Activated CD8-positive, alpha-beta memory T cell treated with anti-CD3 and anti-CD28 coated beads, Interleukin-2, amount 50 U/mL, for 24 hours (primary cell): ENCODE measurements around the gene ROS1.

Experiments
- DNase-seq: peaks from one replicate; pipeline ENCODE4 v3.0.0-alpha.2; 2020; ENCODE audit errors: extremely low read depth

ROS1 gene

DNA sequence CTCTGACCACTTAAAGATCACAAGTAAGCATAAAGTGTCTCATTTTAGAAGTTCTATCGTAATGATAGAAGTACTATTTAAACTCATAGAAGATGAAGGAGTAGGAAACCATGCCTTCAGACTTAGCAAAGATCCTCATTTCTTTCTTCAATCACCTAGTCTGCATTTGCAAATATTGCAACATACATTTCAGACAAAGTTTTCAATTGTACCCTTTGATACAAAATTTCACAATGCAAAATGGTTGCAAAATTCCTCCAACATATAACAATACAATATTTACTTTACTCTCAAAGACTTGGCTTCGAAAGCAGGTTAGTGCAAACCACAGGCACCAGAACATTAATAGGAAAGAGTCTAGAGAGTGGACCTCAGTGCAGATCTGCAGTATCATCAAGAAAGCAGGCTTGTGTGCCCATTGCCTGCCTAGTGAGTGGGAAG, 16.1 kb upstream of the ROS1 start:
- no peak for DNase-seq

DNA sequence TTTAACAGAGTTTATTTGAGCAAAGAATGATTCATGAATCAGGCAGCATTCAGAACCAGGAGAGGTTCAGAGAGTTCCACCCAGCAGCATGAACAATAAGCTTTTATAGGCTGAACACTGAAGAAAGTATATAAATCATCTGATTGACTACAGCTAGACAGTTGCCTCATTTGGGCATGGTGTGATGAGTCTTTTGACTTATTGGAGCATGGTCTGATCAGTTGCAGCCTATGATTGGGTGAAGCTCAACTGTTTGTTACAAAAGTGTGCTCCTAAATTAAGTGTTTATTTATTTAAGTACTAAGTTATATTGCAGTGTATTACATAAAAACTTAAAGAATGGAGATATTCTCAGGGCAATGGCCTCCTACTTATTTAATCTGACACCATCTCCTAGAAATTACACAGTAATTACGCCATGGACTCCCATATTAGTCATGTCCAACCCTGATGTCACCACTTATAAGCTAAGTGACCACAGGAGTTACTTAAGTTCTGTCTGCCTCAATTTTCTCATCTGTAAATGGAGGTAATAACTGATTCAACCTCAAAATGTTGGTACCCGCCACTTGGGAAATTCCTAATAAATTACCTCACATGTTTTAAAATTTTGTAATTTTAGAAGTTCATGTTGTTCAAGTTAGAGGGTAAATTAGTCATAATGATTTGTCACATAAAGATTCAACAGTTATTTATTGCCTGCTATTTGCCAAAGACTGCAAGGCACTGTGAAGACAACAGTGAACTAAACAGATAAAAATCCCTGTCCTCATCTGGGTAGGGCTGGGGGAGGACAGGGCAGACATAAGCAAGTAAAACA, 15.2 kb upstream of the ROS1 start:
- no peak for DNase-seq

DNA sequence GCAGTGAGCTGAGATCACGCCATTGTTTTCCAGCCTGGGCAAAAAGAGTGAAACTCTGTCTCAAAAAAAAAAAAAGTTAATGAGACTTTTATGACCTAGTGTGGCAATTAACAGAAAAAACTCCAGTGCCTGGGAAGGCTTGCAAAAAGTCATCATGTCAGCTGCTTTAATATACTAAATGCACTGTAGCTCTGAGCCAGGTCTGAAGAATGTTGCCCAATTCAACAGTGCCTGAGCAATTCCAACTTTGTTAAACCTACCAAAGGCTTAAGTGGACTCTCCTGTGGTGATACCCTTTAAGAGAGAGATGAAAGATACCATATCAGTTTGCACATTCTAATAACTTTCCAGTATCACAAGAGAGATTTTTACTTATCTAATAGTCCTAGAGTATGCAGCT, 6.5 kb upstream of the ROS1 start:
- no peak for DNase-seq

DNA sequence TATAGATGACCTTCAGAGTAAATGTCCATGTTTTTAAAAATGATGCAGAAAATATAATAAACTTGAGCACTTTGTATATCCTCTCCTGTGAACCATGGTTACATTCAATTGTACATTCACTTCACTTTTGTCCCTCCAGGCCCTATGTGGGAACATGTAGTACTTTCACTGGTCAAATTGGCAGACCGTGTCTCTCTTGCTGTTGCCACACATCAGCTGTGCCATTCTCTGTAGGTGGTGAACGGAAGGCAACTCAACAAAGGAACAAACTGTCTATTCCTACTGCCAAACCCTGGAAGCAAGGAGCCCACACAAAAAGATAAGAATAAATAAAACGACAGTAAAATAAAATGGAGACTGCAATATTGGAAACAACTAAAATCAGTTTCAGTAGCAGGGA, 2.0 kb downstream of the ROS1 start:
- DNase-seq: no peak

DNA sequence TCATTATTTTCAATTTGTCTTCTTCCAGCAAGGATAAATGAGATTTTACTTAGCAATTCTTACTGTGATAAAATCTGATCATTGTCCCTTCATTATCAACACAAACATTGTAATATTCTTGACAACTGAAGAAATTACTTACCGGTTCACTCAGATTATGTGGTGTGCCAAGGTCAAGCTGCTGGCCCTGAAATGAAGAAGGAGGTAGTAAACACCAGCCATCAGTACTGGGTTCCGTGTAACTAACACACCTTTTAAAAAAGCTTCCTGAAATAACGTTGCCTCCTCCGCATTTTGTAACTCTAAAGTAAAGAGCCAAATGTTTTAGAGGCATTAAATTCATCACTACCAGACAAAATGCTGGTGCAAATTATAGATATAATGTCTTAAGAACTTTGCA, 7.4 kb downstream of the ROS1 start:
- DNase-seq: no peak

DNA sequence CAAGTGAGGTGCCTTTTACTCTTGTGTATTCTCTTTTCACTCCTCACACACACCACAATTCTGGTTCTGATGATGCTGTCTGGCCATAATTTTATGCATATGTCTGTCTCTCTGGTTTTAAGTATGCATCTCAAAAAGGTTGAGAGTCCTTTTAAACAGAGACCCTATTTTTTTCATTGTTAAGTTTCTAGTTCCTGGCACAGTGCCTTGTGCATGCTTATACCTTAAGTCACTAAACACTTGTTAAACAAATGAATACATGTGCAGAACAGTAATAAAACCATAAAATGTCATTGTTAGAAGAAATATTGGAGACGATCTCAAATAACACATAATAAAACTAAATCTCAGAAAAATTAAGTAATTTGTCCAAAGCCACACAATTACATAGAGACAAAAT, 7.9 kb downstream of the ROS1 start:
- DNase-seq: no peak

DNA sequence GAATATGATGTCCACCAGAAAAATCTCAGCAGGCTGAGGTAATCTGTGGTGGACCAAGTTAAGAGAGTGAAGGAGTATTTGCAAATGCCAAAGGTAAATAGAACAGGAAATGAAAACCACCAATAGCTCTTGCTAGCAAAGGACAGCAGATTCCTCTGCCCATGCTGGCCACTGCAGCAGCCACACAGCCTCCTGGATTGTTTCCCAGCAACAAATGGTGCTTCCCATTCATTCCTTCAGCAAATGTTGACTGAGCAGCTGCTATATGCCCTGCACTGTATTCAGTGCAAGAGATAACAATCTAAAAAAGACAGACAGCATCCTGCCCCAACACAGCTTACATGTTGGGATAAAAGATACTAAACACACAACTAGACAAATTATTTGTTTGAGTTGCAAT, 11.0 kb downstream of the ROS1 start:
- no peak for DNase-seq

DNA sequence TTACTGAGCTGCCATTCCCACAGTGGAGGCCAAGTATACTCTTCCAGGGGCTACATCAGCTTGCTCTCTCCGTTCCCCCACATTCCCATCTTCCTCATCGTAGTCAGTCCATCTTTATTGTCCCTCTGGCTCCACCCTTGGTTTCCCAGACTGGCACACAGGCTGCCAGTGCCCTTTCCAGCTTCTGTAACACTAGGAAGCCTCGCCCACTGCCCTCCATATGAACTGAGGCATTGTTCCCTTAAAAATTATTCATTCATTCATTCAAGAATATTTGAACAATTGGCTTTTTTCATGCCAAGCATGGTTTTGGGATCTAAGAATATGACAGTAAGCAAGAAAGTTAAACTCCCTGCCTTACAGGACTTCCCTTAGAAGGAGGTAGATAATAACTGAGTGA, 14.3 kb downstream of the ROS1 start:
- no peak for DNase-seq

DNA sequence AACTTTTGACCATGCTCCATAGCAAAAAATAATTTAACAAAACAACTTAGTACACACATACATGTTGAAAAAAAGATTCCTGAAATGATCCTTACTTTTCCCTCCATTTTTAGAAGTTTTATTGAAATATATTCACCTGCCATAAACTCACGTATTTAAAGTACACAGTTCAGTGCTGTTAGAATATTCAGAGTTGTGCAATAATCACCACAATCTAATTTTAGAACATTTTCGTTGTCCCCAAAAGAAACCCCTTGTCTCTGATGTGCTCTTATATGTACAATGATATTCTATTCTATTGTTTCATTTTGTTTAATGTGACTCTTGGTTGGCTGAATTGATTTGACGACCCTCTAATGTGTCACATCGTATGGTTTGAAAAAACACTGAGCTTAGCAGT, 15.9 kb downstream of the ROS1 start:
- DNase-seq: no peak

DNA sequence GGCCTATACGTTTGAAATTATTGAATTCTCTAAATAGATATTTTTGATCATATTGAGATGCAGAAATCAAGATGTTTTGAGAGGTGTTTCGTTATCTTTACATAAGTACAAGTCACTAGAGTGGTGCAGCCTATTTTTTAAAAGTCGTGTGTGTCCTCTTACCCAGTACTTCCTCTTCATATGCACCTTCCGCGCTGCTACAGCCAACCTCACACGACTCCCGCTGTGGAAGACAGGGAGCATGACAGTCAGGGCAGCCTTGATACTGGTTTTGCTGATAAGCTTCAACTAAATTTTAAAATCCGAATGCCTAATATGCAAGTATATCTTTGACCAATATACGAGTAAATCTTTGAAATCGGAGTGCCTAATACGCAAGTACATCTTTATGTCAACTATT, 16.3 kb downstream of the ROS1 start:
- no peak for DNase-seq

DNA sequence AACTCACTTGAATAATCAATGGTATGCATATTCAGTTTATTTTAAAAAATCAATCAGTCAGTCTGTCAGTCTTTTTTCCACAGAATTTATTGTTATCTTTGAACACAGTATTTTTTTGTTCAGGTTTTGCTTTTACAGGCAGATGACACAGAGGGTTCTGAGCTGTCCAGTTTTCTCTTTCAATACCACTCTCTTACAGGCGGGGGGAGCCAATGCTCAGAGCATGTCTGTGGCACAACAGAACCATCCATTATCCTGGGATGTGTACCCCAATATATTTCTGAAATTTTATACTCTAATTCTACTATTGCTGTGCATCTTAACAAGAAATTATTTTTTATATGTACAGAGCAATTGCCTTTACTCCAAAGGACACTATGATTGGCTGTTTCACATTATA, 21.2 kb downstream of the ROS1 start:
- no peak for DNase-seq

DNA sequence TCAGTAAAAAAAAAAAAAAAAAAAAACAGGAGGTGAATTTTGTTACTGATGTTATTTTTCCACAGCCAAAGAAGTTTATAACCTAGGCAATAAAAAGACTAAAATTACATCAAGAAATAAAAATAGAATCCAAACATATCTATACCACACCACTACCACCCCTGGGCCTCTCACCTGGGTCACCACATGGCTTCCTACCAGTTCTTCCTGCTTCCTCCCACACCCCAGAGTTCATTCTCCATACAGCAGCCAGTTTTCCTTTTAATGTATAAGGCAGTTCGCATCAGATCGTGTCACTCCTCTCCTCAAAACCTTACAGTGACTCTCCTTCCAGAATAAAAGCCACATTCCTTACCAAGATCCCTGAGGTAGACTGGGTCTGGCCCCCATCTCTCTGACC, 23.9 kb downstream of the ROS1 start:
- no peak for DNase-seq

DNA sequence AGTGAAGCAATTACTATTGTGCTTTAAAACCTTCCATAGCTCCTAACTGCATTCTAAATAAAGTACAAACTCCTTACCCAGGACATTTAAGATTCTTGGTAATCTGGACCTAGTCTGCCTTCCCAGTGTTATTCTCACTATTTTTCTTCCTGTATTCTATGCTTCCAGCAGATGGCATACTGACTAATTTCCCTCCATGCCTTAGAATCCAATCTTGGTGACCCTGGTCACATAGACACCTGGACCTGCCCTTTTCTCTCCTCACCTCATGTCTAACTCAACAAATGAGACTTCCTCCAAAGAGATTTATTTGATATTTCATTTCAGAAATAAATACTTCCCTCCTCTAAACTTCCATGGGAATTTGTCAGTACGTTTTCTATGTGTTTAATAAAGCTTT, 25.8 kb downstream of the ROS1 start:
- no peak for DNase-seq

DNA sequence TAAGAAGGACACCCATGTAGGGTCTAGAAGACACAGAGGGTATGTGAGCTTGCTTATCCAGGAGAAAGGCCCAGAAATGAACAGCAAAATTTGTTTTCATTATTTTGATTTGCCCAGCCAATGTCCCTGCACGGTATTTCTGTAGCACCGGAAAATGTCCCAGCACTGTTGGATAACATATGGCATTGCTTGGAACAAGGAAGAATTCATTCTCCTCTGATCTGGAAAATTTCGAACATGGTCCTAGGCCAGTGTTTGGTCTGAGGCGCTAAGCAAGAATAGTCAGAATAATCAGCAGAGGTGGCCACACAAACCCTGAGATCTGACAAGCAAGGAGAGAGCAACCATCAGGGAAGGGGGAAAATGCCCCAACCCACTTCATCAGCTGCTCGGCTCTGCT, 26.6 kb downstream of the ROS1 start:
- no peak for DNase-seq

DNA sequence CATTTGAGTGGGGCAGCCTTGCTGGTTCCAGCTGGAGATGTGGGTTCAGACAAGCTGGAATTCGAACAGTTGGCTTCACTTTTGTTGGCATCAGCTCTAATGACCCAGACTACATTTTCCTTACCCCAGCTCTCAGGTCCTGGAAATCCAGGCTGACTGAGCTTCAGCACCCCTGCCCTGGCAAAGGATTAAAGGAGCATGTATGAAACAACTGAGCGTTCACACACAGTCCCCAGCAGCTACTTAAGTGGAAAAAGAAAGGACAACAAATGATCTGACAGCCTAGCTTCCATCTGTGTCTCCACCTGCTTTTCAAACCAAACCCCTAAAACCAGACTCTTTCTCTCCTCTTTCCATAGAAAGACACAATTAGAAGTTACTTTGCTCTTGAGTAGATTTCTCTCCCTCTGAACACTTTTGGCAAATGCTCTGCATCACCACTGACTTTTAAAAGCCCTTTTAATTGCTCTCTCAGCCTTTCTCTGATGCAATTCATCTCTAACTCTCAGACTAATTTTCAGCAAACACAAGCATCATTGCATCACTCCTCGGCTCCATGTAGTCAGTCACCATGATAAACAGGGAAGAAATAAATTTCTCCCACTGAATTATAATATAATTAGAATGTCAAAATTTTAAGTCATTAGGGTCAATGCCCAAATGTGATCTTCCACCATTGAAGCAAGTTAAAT, 28.1 kb downstream of the ROS1 start:
- DNase-seq: no peak

DNA sequence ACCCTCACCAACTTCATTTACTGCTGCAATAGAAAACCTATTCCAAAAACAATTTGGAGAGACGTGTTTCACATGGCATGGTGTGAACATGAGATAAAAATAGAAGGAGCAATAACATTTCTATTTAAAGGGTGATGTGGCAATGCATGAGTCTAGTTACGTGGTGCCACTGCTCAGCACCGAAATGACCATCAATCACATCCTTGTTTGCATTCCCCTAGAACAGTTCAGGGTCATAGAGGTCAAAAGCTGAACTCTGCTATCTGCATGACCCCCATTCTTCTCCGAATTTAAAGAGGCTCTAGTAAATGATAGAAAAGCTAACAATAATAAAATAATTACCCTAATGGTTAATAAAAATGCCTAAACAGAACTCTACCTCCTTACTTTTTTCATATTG, 29.5 kb downstream of the ROS1 start:
- DNase-seq: no peak

DNA sequence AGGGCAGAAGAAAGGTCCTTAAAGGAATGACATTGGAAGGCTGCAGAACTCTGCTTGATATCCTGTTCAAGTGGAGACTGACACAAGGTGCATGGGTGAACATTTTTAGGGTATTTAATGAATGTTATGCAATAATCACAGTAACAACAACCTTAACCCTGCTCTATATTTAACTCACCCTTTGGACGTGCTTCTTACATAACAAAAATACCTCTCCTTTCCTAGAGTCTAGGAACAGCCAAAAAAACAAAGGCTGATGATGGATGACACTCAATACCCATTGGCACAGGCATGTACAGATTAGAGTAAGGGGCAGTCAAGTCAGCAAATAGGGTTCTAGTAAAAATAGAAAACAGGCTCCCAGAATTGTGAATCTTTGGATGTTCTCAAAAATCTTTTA, 30.6 kb downstream of the ROS1 start:
- DNase-seq: no peak

DNA sequence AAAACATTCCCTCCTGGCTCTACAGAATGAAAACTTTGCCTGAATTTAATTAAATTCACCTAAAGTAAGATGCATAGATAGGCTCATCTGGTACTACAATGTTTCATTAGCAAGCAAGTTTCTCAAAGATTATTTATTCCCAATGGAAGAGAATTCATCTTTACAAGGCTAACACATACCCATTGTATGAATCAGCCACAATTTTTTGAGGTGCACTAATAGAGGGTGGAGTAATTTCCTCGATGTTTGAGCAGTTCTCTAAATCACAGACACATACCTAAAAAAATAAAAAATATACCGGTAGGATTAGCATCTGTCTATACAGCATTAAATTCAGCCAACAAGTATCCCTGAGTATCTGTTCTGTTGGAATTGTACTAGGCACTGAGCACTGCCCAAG, 32.7 kb downstream of the ROS1 start:
- DNase-seq: no peak

DNA sequence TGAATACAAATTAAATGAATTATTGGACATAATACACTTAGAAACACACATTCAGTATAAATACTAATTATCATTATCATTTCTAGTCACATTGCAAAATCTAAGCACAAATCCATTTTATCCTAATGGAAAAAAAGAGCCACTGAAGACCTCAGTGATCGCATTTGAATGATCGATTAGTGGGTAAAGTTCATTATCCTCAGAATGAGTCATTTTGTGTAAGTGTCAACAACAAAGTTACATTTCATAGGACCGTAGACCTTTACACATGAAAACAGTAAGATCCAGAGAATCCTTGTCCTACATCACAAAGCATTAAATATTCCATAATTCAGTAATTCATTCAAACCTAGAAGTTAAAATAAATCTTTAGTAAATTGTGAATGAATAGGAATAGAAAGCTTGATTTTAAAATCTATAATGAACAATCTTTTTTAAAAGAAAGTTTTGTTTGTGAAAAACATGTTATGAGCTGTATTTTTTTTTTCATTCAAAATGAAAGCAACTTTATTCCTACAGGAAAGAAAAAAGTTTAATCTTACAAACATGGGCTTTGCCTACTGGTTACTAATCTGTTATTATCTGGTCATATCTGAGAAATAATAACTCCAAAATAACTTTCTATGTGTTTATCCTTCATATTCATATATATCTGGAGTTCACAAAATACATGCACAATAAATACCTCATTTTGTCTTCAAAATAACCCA, 33.7 kb downstream of the ROS1 start:
- no peak for DNase-seq

DNA sequence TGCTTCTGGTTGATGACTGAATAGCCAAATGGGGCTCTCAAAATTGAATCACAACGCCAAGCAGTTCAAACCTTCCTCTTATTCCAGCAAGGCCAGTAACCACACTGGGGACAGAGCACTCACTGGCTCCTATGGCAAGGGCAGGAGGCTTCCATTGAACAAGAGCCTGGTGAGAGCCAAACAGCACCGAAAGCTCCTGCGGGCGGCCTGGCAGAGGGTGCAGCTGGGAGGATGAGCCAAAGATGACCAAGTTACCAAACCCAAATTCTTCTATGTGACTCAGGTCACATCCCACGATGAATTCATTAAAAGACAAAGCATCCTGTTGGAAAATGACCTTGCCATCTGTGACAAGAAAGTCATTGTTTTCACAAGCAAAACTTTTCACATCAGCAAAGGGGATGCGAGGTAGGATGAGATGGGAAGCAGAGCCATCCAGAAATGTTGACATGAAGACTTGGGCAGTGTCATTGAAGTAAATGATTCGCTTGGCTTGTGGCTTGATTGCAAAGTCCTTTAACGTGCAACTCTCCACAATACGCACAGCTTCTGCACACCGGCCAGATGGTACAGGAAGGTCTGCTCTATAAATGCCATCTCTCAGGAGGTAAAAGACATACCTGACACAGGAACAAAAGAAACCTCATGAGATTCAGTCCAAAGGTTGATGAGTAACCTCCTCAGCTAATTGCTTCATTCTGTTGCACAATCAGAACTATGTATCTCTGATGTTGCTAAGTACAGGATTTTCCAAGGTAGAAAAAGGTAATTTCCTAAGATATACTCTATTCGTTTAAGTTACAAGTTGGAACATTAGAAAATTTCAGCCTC, 36.3 kb downstream of the ROS1 start:
- no peak for DNase-seq

DNA sequence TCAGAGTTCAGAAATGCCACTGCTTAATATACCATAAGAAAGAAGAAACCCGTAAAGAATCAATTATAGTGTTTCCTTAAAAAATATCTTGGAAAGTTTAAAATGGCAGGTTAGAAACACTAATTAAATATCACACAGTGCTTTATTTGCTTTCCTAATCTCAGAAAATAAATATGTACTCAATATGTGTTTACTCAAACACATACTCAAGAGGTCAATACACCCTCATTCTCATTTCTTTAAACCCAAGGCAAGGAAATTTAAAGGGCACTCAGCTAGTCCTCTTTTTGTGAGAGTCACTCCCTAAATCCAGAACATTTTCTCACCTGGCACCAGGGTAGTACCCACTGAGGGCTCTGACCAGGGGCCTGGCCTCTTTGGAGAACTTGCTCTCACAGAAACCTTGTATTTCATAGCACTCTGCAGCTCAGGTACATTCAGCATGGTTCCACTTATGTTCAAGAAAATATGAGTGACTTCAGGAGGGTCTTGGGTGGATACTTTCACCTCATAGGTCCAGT, 38.2 kb downstream of the ROS1 start:
- no peak for DNase-seq

DNA sequence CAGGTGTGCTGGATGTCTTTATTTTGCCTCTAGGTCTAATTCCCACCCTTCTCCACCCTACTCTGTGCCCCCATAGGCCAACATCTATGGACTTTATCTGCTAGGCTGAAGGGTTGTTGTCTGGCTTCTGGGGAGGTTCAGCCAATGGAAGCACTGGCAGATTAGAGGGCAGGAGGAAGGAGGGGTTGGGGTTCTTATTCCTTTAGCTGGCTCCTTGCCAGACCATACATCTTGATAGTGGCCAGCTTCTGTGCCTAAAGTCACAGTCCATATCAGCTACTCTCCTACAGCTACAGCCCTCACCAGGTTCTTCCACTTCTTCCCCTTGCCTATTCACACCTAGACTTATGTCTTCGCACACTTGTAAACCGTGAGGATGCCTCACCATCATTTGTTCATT, 41.1 kb downstream of the ROS1 start:
- DNase-seq: no peak
